Sigmoid colon (tissue), 7 donors: Measurements from ENCODE around the gene EMP1. TPM values are rescaled to one million over a fixed set of nuclear protein-coding genes. Genes with fewer than 3 reads are reported as not detected.

Experiments
- DNase-seq: peaks from one replicate; pipeline ENCODE4 v3.0.0-alpha.2; 2019
- H3K27ac ChIP-seq, 4 donors: fragments of 200-600 bp; sonication (generic); one replicate each; pipeline ENCODE4 v1.5.1; 2016 to 2019; ENCODE audit warnings: mild to moderate bottlenecking in 1 of 4
- H3K27me3 ChIP-seq, 3 donors: fragments of 200-600 bp; sonication (generic); one replicate each; pipeline ENCODE4 v1.5.1; 2019; ENCODE audit warnings: mild to moderate bottlenecking in 1 of 3
- H3K36me3 ChIP-seq, 4 donors: fragments of 200-600 bp; sonication (generic); one replicate each; pipeline ENCODE4 v1.5.1; 2016 to 2019
- H3K4me1 ChIP-seq, 4 donors: fragments of 200-600 bp; sonication (generic); one replicate each; pipeline ENCODE4 v1.5.1; 2017 to 2019
- H3K4me3 ChIP-seq, 4 donors: fragments of 200-600 bp; sonication (generic); one replicate each; pipeline ENCODE4 v1.5.1; 2017 to 2019; ENCODE audit warnings: mild to moderate bottlenecking in 2 of 4, moderate library complexity in 1 of 4
- H3K9me3 ChIP-seq, 4 donors: fragments of 200-600 bp in 3 of 4; sonication (generic) in 3 of 4; one replicate each; pipeline versions ENCODE4 v1.5.1 to v1.6.1; 2013 to 2019
- CTCF ChIP-seq, 4 experiments: fragments of 450-650 bp in 3 of 4; fragments of 200-600 bp in 1 of 4; IDR thresholded peaks; one replicate each; pipeline ENCODE4 v1.5.1; 2016 to 2019; ENCODE audit warnings: antibody characterized with exemption in 4 of 4, mild to moderate bottlenecking in 3 of 4, moderate library complexity in 2 of 4
- EP300 ChIP-seq, 4 donors: sonication (generic); formaldehyde crosslinking; IDR thresholded peaks; one replicate each; pipeline ENCODE4 v1.6.1; 2017; ENCODE audit warnings: antibody characterized with exemption in 4 of 4
- POLR2A ChIP-seq, 2 donors: fragments of 450-650 bp; IDR thresholded peaks; one replicate each; pipeline ENCODE4 v1.6.1; 2016; ENCODE audit warnings: antibody characterized with exemption in 2 of 2, mild to moderate bottlenecking in 2 of 2, moderate library complexity in 2 of 2
- POLR2AphosphoS5 ChIP-seq, 4 donors: sonication (generic); formaldehyde crosslinking; IDR thresholded peaks; one replicate each; pipeline ENCODE4 v1.6.1; 2017; ENCODE audit warnings: antibody characterized with exemption in 4 of 4
- WGBS, 2 donors: extraction: QIAGEN DNeasy Blood & Tissue Kit; methylation state at CpG; one replicate each; pipeline ENCODE4 v1.1.7; 2013; 5-methylcytosine and 5-hydroxymethylcytosine counted together
- intact Hi-C: fragments of 100-400 bp; cut with DNase I; formaldehyde crosslinking; loops from one replicate; pipeline ENCODE4 v1.15.1; 2023
- polyA plus RNA-seq, 3 donors: library from polyadenylated mRNA; stranded (reverse); fragments of 200-250 nt; gene quantifications; one replicate each; pipeline ENCODE4 v1.2.3, GENCODE V29; 2013
- total RNA-seq, 4 donors: library from RNA; depleted of rRNA; stranded (reverse); fragments of >200 nt; gene quantifications; one replicate each; pipeline ENCODE4 v1.1.0, GENCODE V29; 2016
- donor health status: healthy with polysubstance abuse.
- donor health status: Bipolar disorder and iron deficiency.
- donor health status: healthy.

Gene EMP1
- total and polyA plus RNA-seq, 7 donors, result 25.8 to 172 (median 85.5) TPM

- Histone ChIP-seq H3K27ac (peak overlapping the region in 1 of 4 donors; percentile 5), H3K4me1 (no peaks in the 10 kb centered on the region), H3K36me3 (no peaks in the 10 kb centered on the region), H3K4me3 (no peak overlapping the region), H3K27me3 (no peaks in the 10 kb centered on the region), H3K9me3 (no peaks in the 10 kb centered on the region)
- no peak for TF ChIP-seq POLR2A (IDR thresholded peaks at IDR 0.05)
- no peak for TF ChIP-seq EP300 (IDR thresholded peaks at IDR 0.05)
- no peak for TF ChIP-seq POLR2AphosphoS5 (IDR thresholded peaks at IDR 0.05)
- no peak for TF ChIP-seq CTCF (IDR thresholded peaks at IDR 0.05)
- 88% methylated on average over 4 of the region's 4 CpGs for WGBS, 2 donors
- DNase-seq, result no peak
- intact Hi-C loops, result no loop called here
Measured at GRCh38 chr12:13170892-13171490, 25.5 kb upstream of the EMP1 start.

GRCh38 chr12:13171921-13172859 lies 24.3 kb upstream of the EMP1 start:
- H3K27ac ChIP-seq, result peak overlapping the region in 3 of 4 donors; percentile 62 to 67 (median 63)
- intact Hi-C loops, result no loop called here
- H3K27me3 ChIP-seq, result no peaks in the 10 kb centered on the region
- no peaks in the 10 kb centered on the region for H3K9me3 ChIP-seq
- 71 to 81% methylated on average over 14 of the region's 14 CpGs for WGBS, 2 donors
- no peak for TF ChIP-seq CTCF (IDR thresholded peaks at IDR 0.05)
- no peak for TF ChIP-seq POLR2A (IDR thresholded peaks at IDR 0.05)
- no peak for TF ChIP-seq POLR2AphosphoS5 (IDR thresholded peaks at IDR 0.05)
- no peak for TF ChIP-seq EP300 (IDR thresholded peaks at IDR 0.05)
- no peaks in the 10 kb centered on the region for H3K4me1 ChIP-seq
- H3K36me3 ChIP-seq, result no peaks in the 10 kb centered on the region
- no peak for DNase-seq
- H3K4me3 ChIP-seq, result no peak overlapping the region

- Histone ChIP-seq H3K9me3 (no peaks in the 10 kb centered on the region), H3K27me3 (no peaks in the 10 kb centered on the region), H3K4me1 (no peaks in the 10 kb centered on the region), H3K4me3 (no peak overlapping the region), H3K36me3 (no peaks in the 10 kb centered on the region), H3K27ac (peak overlapping the region; percentile 60 to 67 (median 62))
- WGBS, 2 donors, result 66 to 82% methylated on average over 12 of the region's 12 CpGs
- DNase-seq, result peak; percentile 90
- TF ChIP-seq CTCF (IDR thresholded peaks at IDR 0.05) (no peak), POLR2A (IDR thresholded peaks at IDR 0.05) (no peak), EP300 (IDR thresholded peaks at IDR 0.05) (no peak), POLR2AphosphoS5 (IDR thresholded peaks at IDR 0.05) (peak; percentile 40 to 56 (median 48))
- intact Hi-C loops, result no loop called here
Measured at GRCh38 chr12:13173012-13173932, 23.3 kb upstream of the EMP1 start.

GRCh38 chr12:13175499-13175898 lies 21.0 kb upstream of the EMP1 start:
- H3K4me1 ChIP-seq, result peaks cover 0 to 16% (median 14%) of the 10 kb centered on the region in 4 donors
- H3K27ac ChIP-seq, result no peak overlapping the region
- no peaks in the 10 kb centered on the region for H3K27me3 ChIP-seq
- TF ChIP-seq EP300 (IDR thresholded peaks at IDR 0.05) (no peak), CTCF (IDR thresholded peaks at IDR 0.05) (no peak), POLR2AphosphoS5 (IDR thresholded peaks at IDR 0.05) (no peak), POLR2A (IDR thresholded peaks at IDR 0.05) (no peak)
- intact Hi-C loops, result no loop called here
- H3K36me3 ChIP-seq, result no peaks in the 10 kb centered on the region
- no peak for DNase-seq
- 57 to 79% methylated on average over 4 of the region's 4 CpGs for WGBS, 2 donors
- H3K4me3 ChIP-seq, result no peak overlapping the region
- H3K9me3 ChIP-seq, result no peaks in the 10 kb centered on the region
